Fibroblast of lung (primary cell): ENCODE results near the gene GATC. TPM values are rescaled to one million over a fixed set of nuclear protein-coding genes. Genes with fewer than 3 reads are reported as not detected.

Experiments
- DNase-seq, 2 donors: peaks; one replicate each; pipeline versions ENCODE4 v3.0.0 to v3.0.0-alpha.2; 2010; ENCODE audit warnings: low read depth in 2 of 2
- H2AFZ ChIP-seq: 2 replicates; pipeline ENCODE4 v1.5.1; 2012; ENCODE audit warnings: low read length, control low read depth, inconsistent platforms
- H3K27ac ChIP-seq: 2 replicates; pipeline ENCODE4 v1.5.1; 2011; ENCODE audit warnings: low read length, control low read depth; ENCODE audit not compliant: insufficient read depth
- H3K27me3 ChIP-seq: 2 replicates; pipeline ENCODE4 v1.5.1; 2011; ENCODE audit warnings: mild to moderate bottlenecking, low read length; ENCODE audit not compliant: control insufficient read depth, insufficient read depth
- H3K36me3 ChIP-seq: 2 replicates; pipeline ENCODE4 v1.5.1; 2011; ENCODE audit warnings: low read length; ENCODE audit not compliant: control insufficient read depth, insufficient read depth
- H3K4me1 ChIP-seq: 2 replicates; pipeline ENCODE4 v1.5.1; 2011; ENCODE audit warnings: low read length; ENCODE audit not compliant: control insufficient read depth, insufficient read depth; ENCODE audit errors: extremely low read depth
- H3K4me2 ChIP-seq: 2 replicates; pipeline ENCODE4 v1.5.1; 2011; ENCODE audit warnings: low read length, control low read depth; ENCODE audit not compliant: insufficient read depth; ENCODE audit errors: extremely low read depth
- H3K4me3 ChIP-seq, 4 experiments: fragments of 200-600 bp in 1 of 4; sonication (generic) in 1 of 4; replicated peaks in 1 of 4; 2 replicates each; pipeline ENCODE4 v1.5.1; 2011 to 2016; ENCODE audit warnings: low read length in 4 of 4, low read depth in 3 of 4, mild to moderate bottlenecking in 3 of 4, control low read depth in 2 of 4, inconsistent platforms in 1 of 4, mixed read lengths in 1 of 4; ENCODE audit not compliant: insufficient read depth in 1 of 4; ENCODE audit errors: control extremely low read depth in 1 of 4
- H3K79me2 ChIP-seq: 2 replicates; pipeline ENCODE4 v1.5.1; 2012; ENCODE audit warnings: mild to moderate bottlenecking, low read length, inconsistent platforms; ENCODE audit not compliant: control insufficient read depth, insufficient read depth
- H3K9ac ChIP-seq: 2 replicates; pipeline ENCODE4 v1.5.1; 2011; ENCODE audit warnings: mild to moderate bottlenecking, low read length, control low read depth; ENCODE audit not compliant: insufficient read depth
- H3K9me3 ChIP-seq: 2 replicates; pipeline ENCODE4 v1.5.1; 2012; ENCODE audit warnings: low read depth, low read length; ENCODE audit not compliant: control insufficient read depth, insufficient read depth
- H4K20me1 ChIP-seq: 2 replicates; pipeline ENCODE4 v1.5.1; 2011; ENCODE audit warnings: low read length; ENCODE audit not compliant: control insufficient read depth, insufficient read depth; ENCODE audit errors: extremely low read depth
- EZH2 ChIP-seq: IDR thresholded peaks from 2 replicates; pipeline ENCODE4 v1.5.1; 2012; ENCODE audit warnings: low read length, control low read depth, mild to moderate bottlenecking; ENCODE audit errors: missing control alignments
- polyA plus RNA-seq, 2 donors: library from polyadenylated mRNA; depleted of rRNA in 1 of 2; stranded (reverse) in 1 of 2; unstranded in 1 of 2; fragments of >200 nt; gene quantifications; 2 replicates each; pipeline ENCODE4 v1.2.1, GENCODE V29; 2011 to 2012; ENCODE audit warnings: missing spikeins in 1 of 2
- total RNA-seq: library from RNA; depleted of rRNA; stranded (reverse); fragments of >200 nt; gene quantifications from 2 replicates; pipeline ENCODE4 v1.2.1, GENCODE V29; 2014
- TF ChIP-seq, protein P1 (sequence below), 2 donors: IDR thresholded peaks in 1 of 2; conservative IDR thresholded peaks in 1 of 2; 1 replicate in 1 of 2; 2 replicates in 1 of 2; pipeline ENCODE4 v1.5.1; 2011 to 2012; ENCODE audit warnings: low read length in 2 of 2, control low read depth in 1 of 2, inconsistent platforms in 1 of 2, low read depth in 1 of 2, mild to moderate bottlenecking in 1 of 2

The GATC gene
- total and polyA plus RNA-seq, 2 donors (not counting 1 experiment from before 2014, with no cell fraction given): 18.4 to 22.3 TPM

DNA sequence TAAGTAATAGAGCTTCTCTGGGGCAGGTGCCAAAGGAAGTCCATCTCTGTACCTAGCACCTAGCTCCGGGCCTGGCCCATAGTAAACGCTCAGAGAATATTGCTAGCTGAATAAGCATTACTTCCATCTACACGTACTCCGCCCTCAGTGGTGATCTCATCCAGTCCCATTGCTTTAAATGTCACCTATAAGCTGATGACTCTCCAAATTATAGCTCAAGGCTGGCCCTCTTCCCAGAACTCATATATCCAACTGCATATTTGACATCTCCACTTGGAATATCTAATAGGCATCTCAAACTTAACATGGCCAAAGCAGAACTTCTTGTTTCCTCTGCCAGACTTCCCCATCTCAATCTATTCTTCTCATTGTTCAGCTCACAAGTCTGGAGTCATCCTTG lies 42.8 kb downstream of the GATC start:
- no peaks in the 10 kb centered on the region for H3K79me2 ChIP-seq
- no peaks in the 10 kb centered on the region for H4K20me1 ChIP-seq

DNA sequence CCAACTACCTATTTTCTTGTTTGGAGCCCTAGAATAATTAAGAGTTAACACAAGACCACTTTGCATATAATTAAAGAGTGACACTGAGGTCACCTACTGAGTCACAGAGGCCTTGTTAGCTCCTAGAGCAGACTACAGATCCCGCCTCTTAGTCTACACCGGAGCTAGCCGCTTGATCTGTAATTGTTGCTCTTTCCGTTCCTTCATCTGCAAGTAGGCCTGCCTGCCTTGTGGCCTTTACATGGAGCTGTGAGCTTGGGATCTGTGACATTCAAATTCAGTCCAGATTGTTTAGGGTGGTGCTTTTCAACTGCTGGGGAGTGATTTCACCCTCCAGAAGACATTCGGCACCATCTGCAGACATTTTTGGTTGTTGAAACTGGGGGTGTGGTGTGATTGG lies 44.1 kb downstream of the GATC start:
- Histone ChIP-seq H2AFZ (no peak overlapping the region), H3K4me2 (no peak overlapping the region), H3K4me3 (no peak overlapping the region), H3K9ac (no peak overlapping the region), H3K27ac (no peak overlapping the region), H3K36me3 (no peaks in the 10 kb centered on the region), H3K4me1 (no peaks in the 10 kb centered on the region), H3K27me3 (no peaks in the 10 kb centered on the region), H4K20me1 (no peaks in the 10 kb centered on the region), H3K9me3 (no peaks in the 10 kb centered on the region), H3K79me2 (peaks cover 3% of the 10 kb centered on the region)
- no peak for TF ChIP-seq EZH2
- TF ChIP-seq, protein P1, sequence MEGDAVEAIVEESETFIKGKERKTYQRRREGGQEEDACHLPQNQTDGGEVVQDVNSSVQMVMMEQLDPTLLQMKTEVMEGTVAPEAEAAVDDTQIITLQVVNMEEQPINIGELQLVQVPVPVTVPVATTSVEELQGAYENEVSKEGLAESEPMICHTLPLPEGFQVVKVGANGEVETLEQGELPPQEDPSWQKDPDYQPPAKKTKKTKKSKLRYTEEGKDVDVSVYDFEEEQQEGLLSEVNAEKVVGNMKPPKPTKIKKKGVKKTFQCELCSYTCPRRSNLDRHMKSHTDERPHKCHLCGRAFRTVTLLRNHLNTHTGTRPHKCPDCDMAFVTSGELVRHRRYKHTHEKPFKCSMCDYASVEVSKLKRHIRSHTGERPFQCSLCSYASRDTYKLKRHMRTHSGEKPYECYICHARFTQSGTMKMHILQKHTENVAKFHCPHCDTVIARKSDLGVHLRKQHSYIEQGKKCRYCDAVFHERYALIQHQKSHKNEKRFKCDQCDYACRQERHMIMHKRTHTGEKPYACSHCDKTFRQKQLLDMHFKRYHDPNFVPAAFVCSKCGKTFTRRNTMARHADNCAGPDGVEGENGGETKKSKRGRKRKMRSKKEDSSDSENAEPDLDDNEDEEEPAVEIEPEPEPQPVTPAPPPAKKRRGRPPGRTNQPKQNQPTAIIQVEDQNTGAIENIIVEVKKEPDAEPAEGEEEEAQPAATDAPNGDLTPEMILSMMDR (conservative IDR thresholded peaks at IDR 0.05 in 1 of 2, IDR thresholded peaks at IDR 0.05 in 1 of 2; ENCODE audit: low read depth in 1 of 2, low read length in 2 of 2): no peak
- no peak for DNase-seq

More for the DNA sequence above, 42.8 kb downstream of the GATC start:
- DNase-seq: peak in 1 of 2 donors; percentile 68
- no peaks in the 10 kb centered on the region for H3K9me3 ChIP-seq
- H3K4me1 ChIP-seq: no peaks in the 10 kb centered on the region
- no peak overlapping the region for H3K4me3 ChIP-seq
- no peak overlapping the region for H3K9ac ChIP-seq
- H3K27ac ChIP-seq: no peak overlapping the region
- no peak overlapping the region for H3K4me2 ChIP-seq
- TF ChIP-seq, protein P1 (conservative IDR thresholded peaks at IDR 0.05 in 1 of 2, IDR thresholded peaks at IDR 0.05 in 1 of 2; ENCODE audit: low read depth in 1 of 2, low read length in 2 of 2): no peak
- no peak for TF ChIP-seq EZH2
- no peak overlapping the region for H2AFZ ChIP-seq
- no peaks in the 10 kb centered on the region for H3K36me3 ChIP-seq
- H3K27me3 ChIP-seq: no peaks in the 10 kb centered on the region

DNA sequence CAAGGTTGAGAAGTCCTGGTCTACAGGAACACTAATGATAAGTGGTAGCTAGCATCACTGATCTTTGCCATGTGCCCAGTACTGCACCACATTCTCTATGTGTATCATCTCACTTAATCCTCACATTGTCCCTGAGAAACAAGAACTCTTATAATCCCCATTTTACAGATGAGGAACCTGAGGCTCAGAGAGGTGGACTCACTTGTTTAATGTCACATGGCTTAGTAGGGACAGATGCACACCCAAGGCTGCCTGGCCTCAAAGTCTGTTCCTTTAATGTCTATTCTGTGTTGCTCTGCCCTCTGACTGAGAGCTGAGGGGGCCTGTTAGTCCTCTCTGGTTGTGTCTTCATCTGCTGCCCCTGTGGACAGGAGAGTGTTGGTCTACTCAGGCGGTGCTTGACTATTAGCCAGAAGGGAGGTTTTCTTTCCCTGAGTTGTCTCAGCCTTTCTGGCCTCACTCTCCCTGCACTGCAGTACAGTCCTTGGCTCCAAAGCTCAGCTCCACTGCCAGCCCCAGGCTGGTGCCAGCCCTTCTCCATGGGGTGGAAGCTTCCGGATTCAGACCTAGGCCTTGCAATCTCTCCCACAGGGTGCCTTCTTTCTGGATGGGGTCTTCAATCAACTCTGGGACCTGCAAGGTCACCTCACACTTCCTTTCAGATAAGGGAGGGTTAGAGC lies 44.7 kb downstream of the GATC start:
- Histone ChIP-seq H3K27me3 (no peaks in the 10 kb centered on the region), H3K4me1 (no peaks in the 10 kb centered on the region), H3K4me2 (no peak overlapping the region), H3K4me3 (no peak overlapping the region), H3K27ac (no peak overlapping the region), H4K20me1 (no peaks in the 10 kb centered on the region), H2AFZ (no peak overlapping the region), H3K9me3 (no peaks in the 10 kb centered on the region), H3K79me2 (peaks cover 4% of the 10 kb centered on the region), H3K36me3 (no peaks in the 10 kb centered on the region), H3K9ac (no peak overlapping the region)
- DNase-seq: no peak
- TF ChIP-seq, protein P1 (conservative IDR thresholded peaks at IDR 0.05 in 1 of 2, IDR thresholded peaks at IDR 0.05 in 1 of 2; ENCODE audit: low read depth in 1 of 2, low read length in 2 of 2): no peak
- TF ChIP-seq EZH2: no peak
